ENCODE measurements around the gene TNRC18.

DNA sequence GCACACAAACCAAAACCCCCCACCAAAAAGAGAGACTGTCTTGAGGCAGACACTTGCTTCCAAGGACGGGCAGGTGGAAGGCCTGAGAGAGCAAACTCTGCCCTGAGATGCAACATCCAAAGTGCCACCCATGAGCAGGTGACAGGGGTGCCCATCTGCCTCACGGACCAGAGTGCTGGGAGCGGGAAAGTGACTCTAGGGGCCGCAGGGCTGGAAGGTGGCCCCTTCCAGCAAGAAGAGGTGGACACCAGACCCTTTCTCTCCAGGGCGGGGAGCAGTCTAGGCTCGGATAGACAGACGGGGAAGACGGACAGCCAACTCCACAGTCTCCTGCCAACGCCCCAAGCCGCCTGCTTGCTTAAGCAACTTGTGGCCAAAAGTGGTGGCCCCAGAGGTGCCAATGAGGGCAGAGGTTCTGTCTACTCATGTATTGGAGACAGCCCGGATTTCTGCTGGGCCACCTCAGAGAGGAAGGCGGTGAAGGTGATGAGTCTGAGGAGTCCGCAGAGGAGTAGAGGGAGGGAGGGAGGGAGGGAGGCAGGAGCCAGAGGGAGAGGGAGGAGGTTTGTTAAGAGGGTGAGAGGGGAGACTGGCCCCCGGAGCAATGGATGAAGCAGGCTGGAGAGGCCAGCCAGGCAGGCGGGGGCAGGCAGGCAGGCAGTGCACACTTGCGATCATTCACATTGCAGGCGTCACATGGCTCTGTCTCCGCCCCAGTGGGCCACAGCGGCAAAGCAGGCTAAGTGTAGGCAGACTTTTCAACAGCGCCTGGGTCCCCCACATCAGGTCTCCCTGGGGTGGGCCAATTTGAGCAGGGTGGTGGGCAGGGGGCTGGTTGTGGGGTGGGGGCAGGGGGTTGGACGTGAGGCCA lies 75.3 kb downstream of the TNRC18 start:
- TF ChIP-seq FOXA1 (IDR thresholded peaks at IDR 0.05), result no peak
- TF ChIP-seq, protein P1, sequence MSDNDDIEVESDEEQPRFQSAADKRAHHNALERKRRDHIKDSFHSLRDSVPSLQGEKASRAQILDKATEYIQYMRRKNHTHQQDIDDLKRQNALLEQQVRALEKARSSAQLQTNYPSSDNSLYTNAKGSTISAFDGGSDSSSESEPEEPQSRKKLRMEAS (IDR thresholded peaks at IDR 0.05), result no peak
- TF ChIP-seq, protein P2, sequence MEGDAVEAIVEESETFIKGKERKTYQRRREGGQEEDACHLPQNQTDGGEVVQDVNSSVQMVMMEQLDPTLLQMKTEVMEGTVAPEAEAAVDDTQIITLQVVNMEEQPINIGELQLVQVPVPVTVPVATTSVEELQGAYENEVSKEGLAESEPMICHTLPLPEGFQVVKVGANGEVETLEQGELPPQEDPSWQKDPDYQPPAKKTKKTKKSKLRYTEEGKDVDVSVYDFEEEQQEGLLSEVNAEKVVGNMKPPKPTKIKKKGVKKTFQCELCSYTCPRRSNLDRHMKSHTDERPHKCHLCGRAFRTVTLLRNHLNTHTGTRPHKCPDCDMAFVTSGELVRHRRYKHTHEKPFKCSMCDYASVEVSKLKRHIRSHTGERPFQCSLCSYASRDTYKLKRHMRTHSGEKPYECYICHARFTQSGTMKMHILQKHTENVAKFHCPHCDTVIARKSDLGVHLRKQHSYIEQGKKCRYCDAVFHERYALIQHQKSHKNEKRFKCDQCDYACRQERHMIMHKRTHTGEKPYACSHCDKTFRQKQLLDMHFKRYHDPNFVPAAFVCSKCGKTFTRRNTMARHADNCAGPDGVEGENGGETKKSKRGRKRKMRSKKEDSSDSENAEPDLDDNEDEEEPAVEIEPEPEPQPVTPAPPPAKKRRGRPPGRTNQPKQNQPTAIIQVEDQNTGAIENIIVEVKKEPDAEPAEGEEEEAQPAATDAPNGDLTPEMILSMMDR (IDR thresholded peaks at IDR 0.05; ENCODE audit: low read depth, low read length, missing input control), result no peak
- TF ChIP-seq TAF1 (conservative IDR thresholded peaks at IDR 0.05), result no peak
- no peak for TF ChIP-seq JUND (IDR thresholded peaks at IDR 0.05)
- TF ChIP-seq RAD21 (IDR thresholded peaks at IDR 0.05), result no peak
- TF ChIP-seq, protein P3, sequence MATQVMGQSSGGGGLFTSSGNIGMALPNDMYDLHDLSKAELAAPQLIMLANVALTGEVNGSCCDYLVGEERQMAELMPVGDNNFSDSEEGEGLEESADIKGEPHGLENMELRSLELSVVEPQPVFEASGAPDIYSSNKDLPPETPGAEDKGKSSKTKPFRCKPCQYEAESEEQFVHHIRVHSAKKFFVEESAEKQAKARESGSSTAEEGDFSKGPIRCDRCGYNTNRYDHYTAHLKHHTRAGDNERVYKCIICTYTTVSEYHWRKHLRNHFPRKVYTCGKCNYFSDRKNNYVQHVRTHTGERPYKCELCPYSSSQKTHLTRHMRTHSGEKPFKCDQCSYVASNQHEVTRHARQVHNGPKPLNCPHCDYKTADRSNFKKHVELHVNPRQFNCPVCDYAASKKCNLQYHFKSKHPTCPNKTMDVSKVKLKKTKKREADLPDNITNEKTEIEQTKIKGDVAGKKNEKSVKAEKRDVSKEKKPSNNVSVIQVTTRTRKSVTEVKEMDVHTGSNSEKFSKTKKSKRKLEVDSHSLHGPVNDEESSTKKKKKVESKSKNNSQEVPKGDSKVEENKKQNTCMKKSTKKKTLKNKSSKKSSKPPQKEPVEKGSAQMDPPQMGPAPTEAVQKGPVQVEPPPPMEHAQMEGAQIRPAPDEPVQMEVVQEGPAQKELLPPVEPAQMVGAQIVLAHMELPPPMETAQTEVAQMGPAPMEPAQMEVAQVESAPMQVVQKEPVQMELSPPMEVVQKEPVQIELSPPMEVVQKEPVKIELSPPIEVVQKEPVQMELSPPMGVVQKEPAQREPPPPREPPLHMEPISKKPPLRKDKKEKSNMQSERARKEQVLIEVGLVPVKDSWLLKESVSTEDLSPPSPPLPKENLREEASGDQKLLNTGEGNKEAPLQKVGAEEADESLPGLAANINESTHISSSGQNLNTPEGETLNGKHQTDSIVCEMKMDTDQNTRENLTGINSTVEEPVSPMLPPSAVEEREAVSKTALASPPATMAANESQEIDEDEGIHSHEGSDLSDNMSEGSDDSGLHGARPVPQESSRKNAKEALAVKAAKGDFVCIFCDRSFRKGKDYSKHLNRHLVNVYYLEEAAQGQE (IDR thresholded peaks at IDR 0.05), result no peak
- TF ChIP-seq NR2F2 (IDR thresholded peaks at IDR 0.05), result no peak
- TF ChIP-seq, protein P4, sequence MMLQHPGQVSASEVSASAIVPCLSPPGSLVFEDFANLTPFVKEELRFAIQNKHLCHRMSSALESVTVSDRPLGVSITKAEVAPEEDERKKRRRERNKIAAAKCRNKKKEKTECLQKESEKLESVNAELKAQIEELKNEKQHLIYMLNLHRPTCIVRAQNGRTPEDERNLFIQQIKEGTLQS (IDR thresholded peaks at IDR 0.05), result no peak
- no peak for TF ChIP-seq YY1 (IDR thresholded peaks at IDR 0.05)
- TF ChIP-seq, protein P5, sequence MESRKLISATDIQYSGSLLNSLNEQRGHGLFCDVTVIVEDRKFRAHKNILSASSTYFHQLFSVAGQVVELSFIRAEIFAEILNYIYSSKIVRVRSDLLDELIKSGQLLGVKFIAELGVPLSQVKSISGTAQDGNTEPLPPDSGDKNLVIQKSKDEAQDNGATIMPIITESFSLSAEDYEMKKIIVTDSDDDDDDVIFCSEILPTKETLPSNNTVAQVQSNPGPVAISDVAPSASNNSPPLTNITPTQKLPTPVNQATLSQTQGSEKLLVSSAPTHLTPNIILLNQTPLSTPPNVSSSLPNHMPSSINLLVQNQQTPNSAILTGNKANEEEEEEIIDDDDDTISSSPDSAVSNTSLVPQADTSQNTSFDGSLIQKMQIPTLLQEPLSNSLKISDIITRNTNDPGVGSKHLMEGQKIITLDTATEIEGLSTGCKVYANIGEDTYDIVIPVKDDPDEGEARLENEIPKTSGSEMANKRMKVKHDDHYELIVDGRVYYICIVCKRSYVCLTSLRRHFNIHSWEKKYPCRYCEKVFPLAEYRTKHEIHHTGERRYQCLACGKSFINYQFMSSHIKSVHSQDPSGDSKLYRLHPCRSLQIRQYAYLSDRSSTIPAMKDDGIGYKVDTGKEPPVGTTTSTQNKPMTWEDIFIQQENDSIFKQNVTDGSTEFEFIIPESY (IDR thresholded peaks at IDR 0.05), result no peak

All from liver (tissue), 3 donors.